Tibial nerve (tissue), 3 donors: Measurements from ENCODE around the gene ING4.

ENCODE experiments used
- CTCF ChIP-seq, 5 experiments: fragments of 200-600 bp in 3 of 5; fragments of 450-650 bp in 2 of 5; sonication (generic) in 3 of 5; IDR thresholded peaks; one replicate each; pipeline ENCODE4 v1.5.1; 2016 to 2019; ENCODE audit warnings: antibody characterized with exemption in 5 of 5, mild to moderate bottlenecking in 3 of 5, moderate library complexity in 2 of 5
- POLR2A ChIP-seq, 2 donors: fragments of 450-650 bp; IDR thresholded peaks; one replicate each; pipeline ENCODE4 v1.6.1; 2017; ENCODE audit warnings: antibody characterized with exemption in 2 of 2, mild to moderate bottlenecking in 2 of 2, moderate library complexity in 2 of 2

GRCh38 chr12:6627616-6628015, 35.3 kb downstream of the ING4 start:
- TF ChIP-seq CTCF (IDR thresholded peaks at IDR 0.05) (no peak), POLR2A (IDR thresholded peaks at IDR 0.05) (no peak)
